ENCODE results near the gene EMILIN1. TPM values are rescaled to one million over a fixed set of nuclear protein-coding genes. Genes with fewer than 3 reads are reported as not detected.

The EMILIN1 gene
- total RNA-seq, 1 experiment from 2014 or later, result 31.0 TPM

DNA sequence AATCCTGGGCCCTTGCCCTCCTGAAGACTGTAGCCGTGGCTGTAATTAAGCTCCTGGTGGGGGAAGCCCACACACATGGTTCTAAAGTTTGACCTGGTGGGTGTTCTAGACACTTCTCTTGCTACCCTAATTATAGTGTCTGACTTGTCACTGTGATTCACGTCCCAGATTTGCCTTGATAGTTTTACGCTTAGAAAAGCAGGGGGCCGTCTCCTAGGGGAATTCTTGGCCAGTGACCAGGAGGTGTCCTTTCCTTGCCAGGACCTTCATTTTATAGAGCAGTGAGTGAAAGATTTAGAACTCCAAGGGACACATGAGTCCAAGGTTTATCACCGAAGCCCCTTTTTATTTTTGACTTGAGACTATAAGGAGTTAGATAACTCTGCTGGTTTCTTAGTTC lies 36.7 kb upstream of the EMILIN1 start:
- TF ChIP-seq EZH2 (IDR thresholded peaks at IDR 0.05; ENCODE audit: borderline replicate concordance, low read depth, low read length, poor library complexity, severe bottlenecking), result no peak
- TF ChIP-seq, protein P1, sequence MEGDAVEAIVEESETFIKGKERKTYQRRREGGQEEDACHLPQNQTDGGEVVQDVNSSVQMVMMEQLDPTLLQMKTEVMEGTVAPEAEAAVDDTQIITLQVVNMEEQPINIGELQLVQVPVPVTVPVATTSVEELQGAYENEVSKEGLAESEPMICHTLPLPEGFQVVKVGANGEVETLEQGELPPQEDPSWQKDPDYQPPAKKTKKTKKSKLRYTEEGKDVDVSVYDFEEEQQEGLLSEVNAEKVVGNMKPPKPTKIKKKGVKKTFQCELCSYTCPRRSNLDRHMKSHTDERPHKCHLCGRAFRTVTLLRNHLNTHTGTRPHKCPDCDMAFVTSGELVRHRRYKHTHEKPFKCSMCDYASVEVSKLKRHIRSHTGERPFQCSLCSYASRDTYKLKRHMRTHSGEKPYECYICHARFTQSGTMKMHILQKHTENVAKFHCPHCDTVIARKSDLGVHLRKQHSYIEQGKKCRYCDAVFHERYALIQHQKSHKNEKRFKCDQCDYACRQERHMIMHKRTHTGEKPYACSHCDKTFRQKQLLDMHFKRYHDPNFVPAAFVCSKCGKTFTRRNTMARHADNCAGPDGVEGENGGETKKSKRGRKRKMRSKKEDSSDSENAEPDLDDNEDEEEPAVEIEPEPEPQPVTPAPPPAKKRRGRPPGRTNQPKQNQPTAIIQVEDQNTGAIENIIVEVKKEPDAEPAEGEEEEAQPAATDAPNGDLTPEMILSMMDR (conservative IDR thresholded peaks at IDR 0.05; ENCODE audit: low read depth, low read length), result no peak
- no TSS peak for BruUV-seq (replicated peaks)
- intact Hi-C loops (cut with micrococcal nuclease; ENCODE audit: unreplicated experiment), result no loop called here
- peaks cover 4% of the 10 kb centered on the region for H3K4me1 ChIP-seq (ENCODE audit: insufficient read depth, low read length, poor library complexity, severe bottlenecking)
- no peaks in the 10 kb centered on the region for H3K9me3 ChIP-seq (ENCODE audit: low read depth, low read length, poor library complexity, severe bottlenecking)
- ChIA-PET POLR2A (ENCODE audit: low non-redundant PET) (no interaction called here), CTCF (no interaction called here)
- DNase-seq (ENCODE audit: low spot score), result peak; percentile 23
- H3K36me3 ChIP-seq (ENCODE audit: insufficient read depth, low read length, poor library complexity, severe bottlenecking), result peaks cover 44% of the 10 kb centered on the region
- H3K4me3 ChIP-seq (ENCODE audit: low read depth, low read length, poor library complexity, severe bottlenecking), result no peak overlapping the region
- H3K27ac ChIP-seq (ENCODE audit: low read depth, low read length, poor library complexity, severe bottlenecking), result no peak overlapping the region
- no peaks in the 10 kb centered on the region for H3K27me3 ChIP-seq (replicated peaks; ENCODE audit: insufficient read depth, low read depth, low read length, poor library complexity)

DNA sequence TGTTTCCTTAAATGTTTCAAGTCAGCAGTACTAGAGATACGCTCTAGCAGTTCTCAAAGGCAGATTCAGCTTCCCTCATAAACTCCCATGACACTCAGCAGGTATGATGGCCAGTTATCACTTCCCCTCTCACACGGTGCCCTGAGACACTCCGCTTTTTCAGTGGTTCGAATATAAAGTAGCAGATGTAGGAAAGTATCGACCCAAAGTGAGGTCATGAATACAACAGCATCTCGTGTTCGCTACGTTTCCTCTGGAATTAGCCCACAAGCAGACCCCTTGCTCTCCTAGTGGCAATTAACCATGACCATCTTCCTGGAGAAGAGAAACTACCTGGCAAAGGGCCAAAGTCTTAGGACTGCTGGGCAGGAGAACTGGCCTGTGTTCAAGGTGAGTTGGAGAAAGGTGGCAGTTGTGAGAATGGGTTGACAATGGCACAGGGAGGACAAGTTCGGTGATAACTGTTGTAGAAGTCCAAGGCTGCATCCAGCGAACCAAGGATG lies 36.2 kb upstream of the EMILIN1 start:
- Histone ChIP-seq H3K27me3 (replicated peaks; ENCODE audit: insufficient read depth, low read depth, low read length, poor library complexity) (no peaks in the 10 kb centered on the region), H3K4me3 (ENCODE audit: low read depth, low read length, poor library complexity, severe bottlenecking) (no peak overlapping the region), H3K9me3 (ENCODE audit: low read depth, low read length, poor library complexity, severe bottlenecking) (no peaks in the 10 kb centered on the region), H3K27ac (ENCODE audit: low read depth, low read length, poor library complexity, severe bottlenecking) (no peak overlapping the region), H3K36me3 (ENCODE audit: insufficient read depth, low read length, poor library complexity, severe bottlenecking) (peaks cover 40% of the 10 kb centered on the region), H3K4me1 (ENCODE audit: insufficient read depth, low read length, poor library complexity, severe bottlenecking) (peaks cover 4% of the 10 kb centered on the region)
- ChIA-PET CTCF (no interaction called here), POLR2A (ENCODE audit: low non-redundant PET) (no interaction called here)
- BruUV-seq (replicated peaks), result no TSS peak
- intact Hi-C loops (cut with micrococcal nuclease; ENCODE audit: unreplicated experiment), result no loop called here
- DNase-seq (ENCODE audit: low spot score), result no peak
- TF ChIP-seq EZH2 (IDR thresholded peaks at IDR 0.05; ENCODE audit: borderline replicate concordance, low read depth, low read length, poor library complexity, severe bottlenecking), result no peak
- TF ChIP-seq, protein P1 (conservative IDR thresholded peaks at IDR 0.05; ENCODE audit: low read depth, low read length), result no peak

DNA sequence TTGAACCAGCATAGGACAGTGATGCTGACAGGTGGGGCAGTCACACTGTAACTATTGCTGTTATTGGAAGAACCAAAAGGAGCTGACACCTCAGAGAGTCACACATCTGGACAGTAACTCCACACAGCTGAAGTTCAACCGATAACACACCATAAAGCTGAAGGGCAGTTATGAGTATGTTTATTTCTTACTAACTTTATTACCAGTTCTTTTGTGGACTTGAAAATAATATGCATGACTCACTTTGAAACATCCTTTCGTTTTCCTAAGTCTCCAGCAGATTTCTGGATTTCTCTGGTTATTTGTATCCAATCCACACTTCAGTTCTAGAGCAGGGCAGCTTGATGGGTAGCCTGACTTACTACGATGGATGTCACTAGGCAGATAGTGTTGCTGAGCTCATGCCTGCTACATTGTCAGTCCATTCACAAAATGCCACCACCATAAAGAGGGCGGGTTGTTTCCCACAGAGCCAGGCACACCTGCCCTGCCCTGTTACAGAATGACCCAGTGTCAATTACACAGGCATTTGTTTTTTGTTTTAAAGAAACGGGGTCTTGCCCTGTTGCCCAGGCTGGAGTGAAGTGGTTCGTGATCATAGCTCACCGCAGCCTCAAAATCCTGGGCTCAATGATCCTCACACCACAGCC lies 35.3 kb upstream of the EMILIN1 start:
- intact Hi-C loops (cut with micrococcal nuclease; ENCODE audit: unreplicated experiment), result no loop called here
- H3K27me3 ChIP-seq (replicated peaks; ENCODE audit: insufficient read depth, low read depth, low read length, poor library complexity), result no peaks in the 10 kb centered on the region
- DNase-seq (ENCODE audit: low spot score), result no peak
- no peak overlapping the region for H3K4me3 ChIP-seq (ENCODE audit: low read depth, low read length, poor library complexity, severe bottlenecking)
- TF ChIP-seq EZH2 (IDR thresholded peaks at IDR 0.05; ENCODE audit: borderline replicate concordance, low read depth, low read length, poor library complexity, severe bottlenecking), result no peak
- TF ChIP-seq, protein P1 (conservative IDR thresholded peaks at IDR 0.05; ENCODE audit: low read depth, low read length), result no peak
- H3K4me1 ChIP-seq (ENCODE audit: insufficient read depth, low read length, poor library complexity, severe bottlenecking), result peaks cover 4% of the 10 kb centered on the region
- H3K9me3 ChIP-seq (ENCODE audit: low read depth, low read length, poor library complexity, severe bottlenecking), result no peaks in the 10 kb centered on the region
- peaks cover 31% of the 10 kb centered on the region for H3K36me3 ChIP-seq (ENCODE audit: insufficient read depth, low read length, poor library complexity, severe bottlenecking)
- ChIA-PET POLR2A (ENCODE audit: low non-redundant PET) (no interaction called here), CTCF (no interaction called here)
- no peak overlapping the region for H3K27ac ChIP-seq (ENCODE audit: low read depth, low read length, poor library complexity, severe bottlenecking)
- BruUV-seq (replicated peaks), result no TSS peak
